Calu3 (cell line): Measurements from ENCODE around the gene DUXA. TPM values are rescaled to one million over a fixed set of nuclear protein-coding genes. Genes with fewer than 3 reads are reported as not detected.
"Not testable (repeated sequence)": the region's sequence is repeated elsewhere in the genome, so short reads cannot be mapped to it uniquely, and the experiment has no call there.

Experiments used
- BruUV-seq: library from RNA; stranded (reverse); fragments of 400-500 nt; replicated peaks from 2 replicates; lab custom pipeline; 2021; lab: Mats Ljungman, UMichigan
- CTCF ChIA-PET: fragments of 300-600 bp; sonication (Branson Sonifier 250); formaldehyde crosslinking; loops from one replicate; lab custom pipeline; 2022; ENCODE audit warnings: antibody characterized with exemption; lab: Charles Lee
- DNase-seq: peaks from one replicate; pipeline ENCODE4 v3.0.0; 2022
- H3K27ac Mint-ChIP-seq: one replicate; pipeline ENCODE4 v1.8.0; 2022; ENCODE audit warnings: mixed read lengths; ENCODE audit not compliant: unreplicated experiment
- H3K27me3 Mint-ChIP-seq: one replicate; pipeline ENCODE4 v1.8.0; 2022; ENCODE audit warnings: mixed read lengths; ENCODE audit not compliant: unreplicated experiment
- H3K36me3 Mint-ChIP-seq: one replicate; pipeline ENCODE4 v1.8.0; 2022; ENCODE audit warnings: mild to moderate bottlenecking, moderate library complexity, mixed read lengths; ENCODE audit not compliant: insufficient read depth, unreplicated experiment
- H3K4me1 Mint-ChIP-seq: one replicate; pipeline ENCODE4 v1.8.0; 2022; ENCODE audit warnings: mild to moderate bottlenecking, low read depth, mixed read lengths; ENCODE audit not compliant: unreplicated experiment
- H3K4me3 Mint-ChIP-seq: one replicate; pipeline ENCODE4 v1.8.0; 2022; ENCODE audit warnings: mild to moderate bottlenecking, low read depth, moderate library complexity, mixed read lengths; ENCODE audit not compliant: unreplicated experiment
- H3K9me3 Mint-ChIP-seq: one replicate; pipeline ENCODE4 v1.8.0; 2022; ENCODE audit warnings: low read depth, mixed read lengths; ENCODE audit not compliant: unreplicated experiment
- CTCF ChIP-seq: fragments of 200-600 bp; IDR thresholded peaks from one replicate; pipeline ENCODE4 v1.8.0; 2022; ENCODE audit warnings: antibody characterized with exemption; ENCODE audit not compliant: unreplicated experiment
- intact Hi-C: fragments of 100-400 bp; cut with micrococcal nuclease; formaldehyde crosslinking; loops from one replicate; pipeline ENCODE4 v1.10.0; 2022; ENCODE audit not compliant: unreplicated experiment
- total RNA-seq: library from RNA; stranded (reverse); gene quantifications from 2 replicates; pipeline ENCODE4 v1.2.3, GENCODE V29; 2022

DUXA gene
- total RNA-seq, 1 experiment from 2014 or later: not detected

GRCh38 chr19:57141699-57142098, 25.6 kb downstream of the DUXA start:
- CTCF ChIA-PET: interaction anchor here (0.6 kb wide), 2 partner anchors 9 to 248 kb away, joined by 3 to 5 read pairs; no protein-coding TSS in a partner anchor
- Mint-ChIP-seq H3K4me1 (no peaks in the 10 kb centered on the region), H3K36me3 (no peaks in the 10 kb centered on the region), H3K27me3 (no peaks in the 10 kb centered on the region), H3K4me3 (no peak overlapping the region), H3K9me3 (peaks cover 22% of the 10 kb centered on the region), H3K27ac (no peak overlapping the region)
- DNase-seq: no peak
- TF ChIP-seq CTCF: no peak
- BruUV-seq: no TSS peak
- intact Hi-C loops: no loop called here

GRCh38 chr19:57135797-57136196, 31.5 kb downstream of the DUXA start:
- Mint-ChIP-seq H3K9me3 (peaks cover 35% of the 10 kb centered on the region), H3K4me3 (no peak overlapping the region)

GRCh38 chr19:57127403-57127802, 39.9 kb downstream of the DUXA start:
- H3K9me3 Mint-ChIP-seq: peaks cover 25% of the 10 kb centered on the region
- H3K27me3 Mint-ChIP-seq, CTCF ChIA-PET, H3K4me1 Mint-ChIP-seq, H3K4me3 Mint-ChIP-seq, intact Hi-C loops, BruUV-seq, H3K36me3 Mint-ChIP-seq, H3K27ac Mint-ChIP-seq, DNase-seq: not testable (repeated sequence)

More at GRCh38 chr19:57135797-57136196, 31.5 kb downstream of the DUXA start:
- Mint-ChIP-seq H3K27ac (no peak overlapping the region), H3K27me3 (no peaks in the 10 kb centered on the region), H3K4me1 (no peaks in the 10 kb centered on the region), H3K36me3 (no peaks in the 10 kb centered on the region)
- no TSS peak for BruUV-seq
- intact Hi-C loops: no loop called here
- TF ChIP-seq CTCF: no peak
- CTCF ChIA-PET: no interaction called here
- DNase-seq: no peak

GRCh38 chr19:57123882-57124281, 43.4 kb downstream of the DUXA start:
- peaks cover 13% of the 10 kb centered on the region for H3K9me3 Mint-ChIP-seq
- no TSS peak for BruUV-seq
- H3K4me3 Mint-ChIP-seq: no peak overlapping the region
- intact Hi-C loops: no loop called here
- no peaks in the 10 kb centered on the region for H3K4me1 Mint-ChIP-seq
- DNase-seq: no peak
- H3K27me3 Mint-ChIP-seq: no peaks in the 10 kb centered on the region
- H3K27ac Mint-ChIP-seq: no peak overlapping the region
- no peaks in the 10 kb centered on the region for H3K36me3 Mint-ChIP-seq
- TF ChIP-seq CTCF: no peak
- CTCF ChIA-PET: no interaction called here

GRCh38 chr19:57118848-57119247, 48.4 kb downstream of the DUXA start:
- intact Hi-C loops: no loop called here
- H3K9me3 Mint-ChIP-seq: peaks cover 14% of the 10 kb centered on the region
- H3K4me3 Mint-ChIP-seq: no peak overlapping the region
- H3K27ac Mint-ChIP-seq: no peak overlapping the region
- H3K4me1 Mint-ChIP-seq: no peaks in the 10 kb centered on the region
- H3K27me3 Mint-ChIP-seq: no peaks in the 10 kb centered on the region
- no peak for TF ChIP-seq CTCF
- CTCF ChIA-PET: no interaction called here
- no TSS peak for BruUV-seq
- DNase-seq: no peak
- H3K36me3 Mint-ChIP-seq: no peaks in the 10 kb centered on the region

GRCh38 chr19:57113501-57113900, 53.8 kb downstream of the DUXA start:
- H3K4me3 Mint-ChIP-seq, intact Hi-C loops, H3K27me3 Mint-ChIP-seq, DNase-seq, H3K4me1 Mint-ChIP-seq, H3K36me3 Mint-ChIP-seq, BruUV-seq, CTCF ChIA-PET, H3K27ac Mint-ChIP-seq: not testable (repeated sequence)
- H3K9me3 Mint-ChIP-seq: peaks cover 24% of the 10 kb centered on the region
